ENCODE data around the gene NAA15.
"Not testable (repeated sequence)": the region's sequence is repeated elsewhere in the genome, so short reads cannot be mapped to it uniquely, and the experiment has no call there.

NAA15 gene

GRCh38 chr4:139367421-139368090 is 66.3 kb downstream of the NAA15 start:
- no peak for DNase-seq (ENCODE audit: low read depth)

GRCh38 chr4:139368998-139369397 is 67.7 kb downstream of the NAA15 start:
- no peak for DNase-seq (ENCODE audit: low read depth)

- DNase-seq (ENCODE audit: low read depth) = no peak
Observed at GRCh38 chr4:139374251-139374650, 72.9 kb downstream of the NAA15 start.

GRCh38 chr4:139386421-139386820 is 85.1 kb downstream of the NAA15 start:
- DNase-seq (ENCODE audit: low read depth) = no peak

- DNase-seq (ENCODE audit: low read depth) = no peak
Observed at GRCh38 chr4:139389102-139389501, 87.8 kb downstream of the NAA15 start.

- no peak for DNase-seq (ENCODE audit: low read depth)
Observed at GRCh38 chr4:139389991-139390390, 88.7 kb downstream of the NAA15 start.

- DNase-seq (ENCODE audit: low read depth) = no peak
Observed at GRCh38 chr4:139391731-139392130, 90.4 kb downstream of the NAA15 start.

GRCh38 chr4:139392797-139393196 is 91.5 kb downstream of the NAA15 start:
- no peak for DNase-seq (ENCODE audit: low read depth)

- no peak for DNase-seq (ENCODE audit: low read depth)
Observed at GRCh38 chr4:139401368-139401767, 100.1 kb downstream of the NAA15 start.

GRCh38 chr4:139402436-139402835 is 101.1 kb downstream of the NAA15 start:
- no peak for DNase-seq (ENCODE audit: low read depth)

GRCh38 chr4:139403462-139403861 is 102.2 kb downstream of the NAA15 start:
- DNase-seq (ENCODE audit: low read depth) = no peak

- DNase-seq (ENCODE audit: low read depth) = no peak
Observed at GRCh38 chr4:139410312-139410711, 109.0 kb downstream of the NAA15 start.

- not testable (repeated sequence) for DNase-seq (ENCODE audit: low read depth)
Observed at GRCh38 chr4:139414671-139415210, 113.4 kb downstream of the NAA15 start.

GRCh38 chr4:139416073-139416673 is 114.9 kb downstream of the NAA15 start:
- no peak for DNase-seq (ENCODE audit: low read depth)

GRCh38 chr4:139419388-139419914 is 118.1 kb downstream of the NAA15 start:
- DNase-seq (ENCODE audit: low read depth) = no peak

GRCh38 chr4:139420652-139421051 is 119.3 kb downstream of the NAA15 start:
- no peak for DNase-seq (ENCODE audit: low read depth)

GRCh38 chr4:139436122-139436521 is 134.8 kb downstream of the NAA15 start:
- no peak for DNase-seq (ENCODE audit: low read depth)

GRCh38 chr4:139438141-139438540 is 136.8 kb downstream of the NAA15 start:
- no peak for DNase-seq (ENCODE audit: low read depth)

- DNase-seq (ENCODE audit: low read depth) = no peak
Observed at GRCh38 chr4:139441029-139441428, 139.7 kb downstream of the NAA15 start.

- DNase-seq (ENCODE audit: low read depth) = no peak
Observed at GRCh38 chr4:139443661-139444060, 142.4 kb downstream of the NAA15 start.

- not testable (repeated sequence) for DNase-seq (ENCODE audit: low read depth)
Observed at GRCh38 chr4:139444881-139445280, 143.6 kb downstream of the NAA15 start.

GRCh38 chr4:139447078-139447477 is 145.8 kb downstream of the NAA15 start:
- DNase-seq (ENCODE audit: low read depth) = not testable (repeated sequence)

- no peak for DNase-seq (ENCODE audit: low read depth)
Observed at GRCh38 chr4:139450586-139450985, 149.3 kb downstream of the NAA15 start.

Measured in T follicular helper cell (primary cell).